ENCODE measurements around the gene MOV10L1.

DNA sequence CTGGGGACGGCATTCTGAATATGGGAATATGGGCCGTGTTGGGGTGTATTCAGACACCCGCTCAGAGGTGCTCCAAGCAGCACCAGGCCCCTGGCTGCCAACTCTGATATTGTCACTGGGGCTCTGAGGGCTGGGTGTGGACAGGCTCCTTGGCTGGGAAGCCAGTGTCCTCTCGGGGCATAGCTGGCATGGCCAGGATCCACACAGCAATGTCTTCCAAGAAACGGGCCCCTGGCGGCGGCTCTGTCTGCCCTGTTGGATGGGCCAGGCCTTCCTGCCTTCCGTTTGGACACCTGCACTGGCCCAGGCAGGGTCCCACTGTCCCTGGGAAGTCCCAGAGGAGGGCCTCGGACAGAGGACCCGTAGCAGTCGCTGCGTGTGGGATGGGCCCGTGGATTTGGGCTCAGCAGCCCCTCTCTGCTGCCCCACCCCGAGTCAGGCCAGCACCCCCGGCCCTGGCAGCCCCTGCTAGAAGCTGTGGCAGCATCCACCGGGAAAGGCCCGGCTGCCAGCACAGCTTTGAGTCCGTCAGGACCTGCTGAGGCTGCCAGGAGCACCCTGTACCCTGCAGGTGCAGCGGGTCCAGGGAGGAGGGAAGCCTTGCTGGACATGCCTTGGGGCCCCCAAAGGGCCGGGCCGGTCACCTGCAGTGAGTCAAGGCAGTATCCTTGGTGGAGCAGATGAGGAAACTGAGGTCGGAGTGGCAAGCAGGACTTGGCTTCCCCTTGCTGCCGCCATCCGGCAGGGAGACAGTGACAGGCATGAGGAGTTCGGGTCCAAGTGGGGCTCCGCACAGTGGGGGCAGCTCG, 84.8 kb downstream of the MOV10L1 start:
- TF ChIP-seq, protein P1, sequence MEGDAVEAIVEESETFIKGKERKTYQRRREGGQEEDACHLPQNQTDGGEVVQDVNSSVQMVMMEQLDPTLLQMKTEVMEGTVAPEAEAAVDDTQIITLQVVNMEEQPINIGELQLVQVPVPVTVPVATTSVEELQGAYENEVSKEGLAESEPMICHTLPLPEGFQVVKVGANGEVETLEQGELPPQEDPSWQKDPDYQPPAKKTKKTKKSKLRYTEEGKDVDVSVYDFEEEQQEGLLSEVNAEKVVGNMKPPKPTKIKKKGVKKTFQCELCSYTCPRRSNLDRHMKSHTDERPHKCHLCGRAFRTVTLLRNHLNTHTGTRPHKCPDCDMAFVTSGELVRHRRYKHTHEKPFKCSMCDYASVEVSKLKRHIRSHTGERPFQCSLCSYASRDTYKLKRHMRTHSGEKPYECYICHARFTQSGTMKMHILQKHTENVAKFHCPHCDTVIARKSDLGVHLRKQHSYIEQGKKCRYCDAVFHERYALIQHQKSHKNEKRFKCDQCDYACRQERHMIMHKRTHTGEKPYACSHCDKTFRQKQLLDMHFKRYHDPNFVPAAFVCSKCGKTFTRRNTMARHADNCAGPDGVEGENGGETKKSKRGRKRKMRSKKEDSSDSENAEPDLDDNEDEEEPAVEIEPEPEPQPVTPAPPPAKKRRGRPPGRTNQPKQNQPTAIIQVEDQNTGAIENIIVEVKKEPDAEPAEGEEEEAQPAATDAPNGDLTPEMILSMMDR (IDR thresholded peaks at IDR 0.05; ENCODE audit: extremely low read depth in 1 of 2, insufficient read depth in 1 of 2, low read depth in 1 of 2, low read length in 2 of 2) = no peak
- no peak for TF ChIP-seq POLR2A (IDR thresholded peaks at IDR 0.05; ENCODE audit: low read depth, low read length)
- no peak for TF ChIP-seq EZH2 (IDR thresholded peaks at IDR 0.05; ENCODE audit: borderline replicate concordance, low read depth, low read length, severe bottlenecking)
- TF ChIP-seq JUN (IDR thresholded peaks at IDR 0.05; ENCODE audit: borderline replicate concordance, insufficient read depth, insufficient read length, low read depth) = no peak
- no peak for TF ChIP-seq MYC (IDR thresholded peaks at IDR 0.05; ENCODE audit: low read depth, low read length)
- TF ChIP-seq POLR2AphosphoS5 (IDR thresholded peaks at IDR 0.05; ENCODE audit: insufficient read depth, low read depth, low read length) = no peak

Data from endothelial cell of umbilical vein (primary cell).